Limb (tissue), 2 donors: ENCODE data around the gene PIWIL4.
"Not testable (repeated sequence)": the region's sequence is repeated elsewhere in the genome, so short reads cannot be mapped to it uniquely, and the experiment has no call there.

ENCODE experiments used
- DNase-seq, 2 donors: peaks; one replicate each; pipeline ENCODE4 v3.0.0-alpha.2; 2016; ENCODE audit errors: extremely low spot score in 2 of 2

PIWIL4 gene

GRCh38 chr11:94584978-94585377, 17.8 kb downstream of the PIWIL4 start:
- DNase-seq = no peak

DNA sequence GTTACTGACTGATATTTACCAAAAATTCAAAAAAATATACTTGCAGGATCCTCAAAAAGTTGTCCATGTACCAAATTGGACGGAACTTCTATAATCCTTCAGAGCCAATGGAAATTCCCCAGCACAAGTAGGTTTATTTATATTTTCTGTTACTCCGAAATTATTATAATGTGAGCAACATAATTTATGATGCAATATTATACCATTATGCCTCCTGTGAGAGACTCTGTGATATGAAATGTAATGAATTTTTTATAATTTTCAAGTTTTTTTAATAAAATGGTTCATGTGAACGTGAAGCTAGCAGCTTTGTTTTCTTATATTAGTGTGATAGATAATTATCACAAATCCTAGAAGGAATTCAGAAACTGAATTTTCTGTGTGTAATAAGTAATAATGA, 18.2 kb downstream of the PIWIL4 start:
- no peak for DNase-seq

GRCh38 chr11:94586546-94586945, 19.4 kb downstream of the PIWIL4 start:
- DNase-seq = no peak

- no peak for DNase-seq
Observed at GRCh38 chr11:94586978-94587377, 19.8 kb downstream of the PIWIL4 start.

DNA sequence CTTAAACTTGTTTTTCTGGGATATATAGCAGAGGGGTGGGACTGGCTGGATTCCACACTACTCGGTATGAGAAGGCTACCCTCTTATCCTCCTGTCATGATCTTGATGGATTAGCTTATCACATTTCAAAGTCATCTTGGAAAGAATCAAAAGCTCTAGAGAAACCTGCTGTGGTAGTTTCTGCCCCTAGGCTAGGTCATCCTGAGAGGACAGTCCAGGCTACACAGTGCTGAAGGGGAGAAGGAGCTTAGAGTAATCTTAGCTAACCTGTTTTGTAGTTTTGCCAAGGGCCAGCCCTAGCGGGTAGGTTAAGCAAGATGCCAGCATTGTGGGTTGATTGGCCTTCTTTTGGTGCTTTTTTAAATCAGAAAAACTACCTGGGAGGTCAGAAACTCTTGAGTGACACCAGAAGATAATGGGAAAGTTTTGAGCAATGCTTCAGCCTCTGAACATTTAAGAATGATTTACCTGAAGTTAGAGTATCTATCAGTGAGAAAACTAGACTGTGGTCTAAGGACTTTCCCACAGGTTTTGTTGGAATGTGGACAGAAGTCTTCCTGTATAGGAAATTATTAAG, 21.3 kb downstream of the PIWIL4 start:
- DNase-seq = no peak

DNA sequence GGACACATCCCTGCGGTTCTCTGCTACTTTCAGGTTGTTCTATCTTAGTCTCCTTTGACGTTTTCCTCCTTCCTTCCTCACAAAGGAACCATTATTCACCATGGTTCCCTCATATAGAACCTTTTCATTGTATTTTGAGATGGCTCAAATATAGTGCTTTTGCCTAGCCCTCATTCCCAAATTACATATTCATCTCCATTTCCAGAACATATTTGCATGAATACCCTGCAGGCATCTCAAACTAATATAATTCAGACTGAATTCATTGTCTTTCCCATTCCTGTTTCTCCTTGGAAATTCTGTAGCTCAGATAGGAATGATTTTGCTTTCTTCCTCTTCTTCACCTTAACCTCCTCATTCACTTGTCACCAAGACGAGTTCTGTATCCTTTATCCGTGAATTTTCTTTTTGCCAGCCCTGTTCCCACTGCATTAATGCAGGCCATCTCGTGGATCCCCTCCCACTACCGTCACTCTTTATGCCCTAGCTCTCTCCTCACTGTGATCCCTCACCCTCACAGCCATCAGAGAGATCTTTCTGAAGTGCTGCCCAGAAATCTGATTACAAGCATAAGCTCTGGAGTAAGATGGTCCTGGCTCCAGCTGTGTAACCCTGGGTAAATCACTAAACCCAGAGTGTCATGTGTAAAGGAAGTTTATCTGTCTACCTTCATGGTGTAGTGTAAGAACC, 23.3 kb downstream of the PIWIL4 start:
- no peak for DNase-seq

GRCh38 chr11:94593030-94593429, 25.9 kb downstream of the PIWIL4 start:
- no peak for DNase-seq

DNA sequence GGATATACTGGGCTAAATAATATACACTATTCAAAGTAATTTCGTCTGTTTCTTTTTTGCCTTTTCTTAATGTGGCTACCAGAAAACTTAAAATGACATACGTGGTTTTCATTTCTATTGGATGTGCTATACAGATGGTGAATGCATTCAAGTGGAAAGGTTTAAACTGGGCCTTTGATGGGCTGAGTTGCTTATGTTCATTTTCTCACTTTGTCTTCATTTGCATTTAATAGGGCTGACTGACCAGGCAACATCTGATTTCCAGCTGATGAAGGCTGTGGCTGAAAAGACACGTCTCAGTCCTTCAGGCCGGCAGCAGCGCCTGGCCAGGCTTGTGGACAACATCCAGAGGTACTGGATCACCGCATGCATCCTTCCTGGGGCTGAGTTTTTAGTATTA, 27.9 kb downstream of the PIWIL4 start:
- DNase-seq = no peak

GRCh38 chr11:94597896-94598295, 30.7 kb downstream of the PIWIL4 start:
- no peak for DNase-seq

DNA sequence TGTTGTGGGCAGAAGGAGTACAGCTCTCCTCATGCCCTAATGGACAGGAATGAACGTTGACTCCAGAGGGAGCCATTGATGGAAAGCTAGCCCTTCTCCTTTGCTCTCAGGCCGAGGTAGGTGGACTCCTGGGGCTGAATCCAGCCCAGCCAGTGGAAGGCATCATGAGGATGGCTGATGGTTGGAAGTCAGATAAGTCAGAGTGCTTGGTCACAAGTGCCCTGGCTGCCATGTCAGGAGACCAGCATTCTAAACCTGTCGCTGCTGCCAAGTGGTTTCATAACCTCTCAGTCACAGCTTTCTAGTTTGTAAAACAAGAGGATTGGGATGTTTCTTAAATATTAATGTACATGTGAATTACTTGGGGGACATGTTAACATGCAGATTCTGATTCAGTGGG, 32.3 kb downstream of the PIWIL4 start:
- DNase-seq = no peak

DNA sequence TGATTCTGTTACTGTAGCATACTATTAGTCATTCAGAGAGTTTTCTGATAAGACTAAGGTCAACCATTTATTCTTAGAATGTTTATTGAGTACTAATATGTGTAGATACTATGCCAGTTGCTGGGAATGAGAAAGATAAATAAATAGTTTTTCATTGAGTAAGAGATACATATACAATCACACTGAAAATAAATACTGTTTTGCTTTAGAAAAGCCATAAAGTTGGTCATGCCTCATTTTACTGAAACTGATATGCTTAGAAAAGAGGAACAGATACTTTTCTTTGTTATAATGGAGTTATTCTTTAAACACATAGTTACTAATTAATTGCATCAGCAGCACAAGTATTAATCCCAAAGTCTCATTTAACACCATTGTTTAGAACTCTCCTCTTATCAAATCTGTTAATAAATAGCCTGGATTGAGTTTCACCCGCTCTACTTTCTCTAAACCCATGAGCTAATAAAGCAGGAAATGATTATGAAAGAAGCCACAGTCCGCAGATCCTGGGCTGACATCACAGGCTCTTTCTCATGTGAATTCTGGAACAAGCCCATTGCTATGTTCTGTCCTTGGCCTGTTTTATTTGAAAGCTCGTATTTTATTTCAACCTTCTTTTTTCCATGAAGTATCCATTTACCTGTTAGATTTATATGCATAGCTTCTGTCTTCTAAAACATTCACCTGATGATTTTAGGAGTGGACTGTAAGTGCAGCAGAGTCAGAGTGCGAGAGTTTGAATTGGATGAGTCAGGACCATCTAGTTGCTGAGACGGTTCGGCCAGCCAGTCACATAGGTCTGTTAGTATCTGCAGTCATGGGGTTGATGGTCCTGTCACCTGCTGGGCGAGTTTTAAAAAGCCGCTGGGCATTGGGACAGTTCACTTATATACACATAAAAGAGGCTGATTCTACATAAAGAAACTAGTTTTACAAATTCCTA, 35.5 kb downstream of the PIWIL4 start:
- peak; percentile 26 to 69 for DNase-seq

DNA sequence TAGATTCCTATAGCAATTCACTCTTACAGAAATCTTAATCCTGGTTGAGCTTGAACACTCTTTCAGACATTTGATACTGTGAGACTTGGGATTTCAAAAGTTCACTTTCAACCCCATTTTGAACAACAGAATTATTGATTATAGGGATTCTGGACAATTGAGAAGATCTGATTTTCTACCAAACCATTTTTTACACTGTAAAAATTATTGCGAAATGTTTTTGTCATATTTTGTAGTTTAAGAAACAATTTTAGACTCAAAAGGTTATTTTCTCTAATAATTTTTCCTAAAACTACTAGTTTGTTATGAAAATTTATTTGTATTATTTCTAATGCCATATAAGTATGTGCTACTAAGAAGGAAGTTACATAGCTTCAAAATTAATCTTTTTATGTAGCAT, 36.4 kb downstream of the PIWIL4 start:
- DNase-seq = no peak

- no peak for DNase-seq
Observed at GRCh38 chr11:94604482-94604881, 37.3 kb downstream of the PIWIL4 start.

GRCh38 chr11:94613120-94613519, 46.0 kb downstream of the PIWIL4 start:
- DNase-seq = no peak

GRCh38 chr11:94623120-94623735, 56.1 kb downstream of the PIWIL4 start:
- DNase-seq = peak; percentile 80 to 85

GRCh38 chr11:94625422-94625821, 58.3 kb downstream of the PIWIL4 start:
- not testable (repeated sequence) for DNase-seq

- not testable (repeated sequence) for DNase-seq
Observed at GRCh38 chr11:94627003-94627560, 59.9 kb downstream of the PIWIL4 start.

- DNase-seq = no peak
Observed at GRCh38 chr11:94629741-94630140, 62.6 kb downstream of the PIWIL4 start.

DNA sequence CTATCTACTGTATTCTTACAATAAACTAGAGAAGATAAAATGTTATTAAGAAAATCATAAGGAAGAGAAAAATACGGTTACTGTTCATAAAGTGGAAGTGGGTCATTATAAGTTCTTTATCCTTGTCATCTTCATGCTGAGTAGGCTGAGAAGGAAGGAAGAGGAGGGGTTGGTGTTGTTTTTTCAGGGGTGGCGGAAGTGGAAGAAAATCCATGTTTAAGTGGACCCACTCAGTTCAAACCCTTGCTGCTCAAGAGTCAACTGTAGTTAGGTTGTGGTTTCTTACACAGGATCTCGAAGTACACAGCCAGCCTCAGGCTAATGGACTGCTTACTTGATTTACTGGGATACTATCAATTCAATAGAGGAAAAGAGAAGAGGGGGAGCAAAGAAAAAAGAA, 63.1 kb downstream of the PIWIL4 start:
- no peak for DNase-seq

DNA sequence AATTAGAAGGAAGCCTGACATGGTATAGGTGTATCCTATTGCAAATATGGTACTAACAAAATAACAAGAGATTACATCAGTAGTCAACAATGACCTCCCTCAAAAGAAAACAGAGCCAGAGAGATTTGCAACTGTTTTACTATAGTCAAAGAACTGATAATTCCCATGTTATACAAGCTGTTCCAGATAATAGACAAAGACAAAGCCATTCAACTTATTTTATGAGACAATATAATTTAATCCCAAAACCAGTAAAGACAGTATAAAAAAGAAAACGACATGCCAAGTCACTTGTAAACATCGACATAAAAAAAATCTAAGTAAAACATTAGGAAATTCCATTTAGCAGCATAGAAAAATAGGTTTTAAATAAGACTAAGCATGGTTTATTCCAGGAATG, 65.2 kb downstream of the PIWIL4 start:
- DNase-seq = no peak

- DNase-seq = no peak
Observed at GRCh38 chr11:94635072-94635471, 67.9 kb downstream of the PIWIL4 start.
